ENCODE results near the gene CCDC126. TPM values are rescaled to one million over a fixed set of nuclear protein-coding genes. Genes with fewer than 3 reads are reported as not detected.

Gene CCDC126
- total and polyA plus RNA-seq, 9 donors = 4.8 to 11.3 (median 7.0) TPM

- Histone ChIP-seq H3K9me3 (replicated peaks; ENCODE audit: control insufficient read depth, low read depth, low read length) (peaks cover 22% of the 10 kb centered on the region), H3K4me1 (ENCODE audit: control insufficient read depth, insufficient read depth, low read length) (no peaks in the 10 kb centered on the region), H3K36me3 (ENCODE audit: control insufficient read depth, insufficient read depth, low read length) (no peaks in the 10 kb centered on the region), H3K27me3 (ENCODE audit: control insufficient read depth, insufficient read depth, low read length) (no peaks in the 10 kb centered on the region), H3K27ac (ENCODE audit: low read length) (no peak overlapping the region), H3K4me3 (ENCODE audit: low read length) (no peak overlapping the region)
- no CpG with 5 or more reads among the region's 4 CpGs for WGBS (ENCODE audit: insufficient coverage)
- no peak for DNase-seq
These were observed 22.0 kb downstream of the CCDC126 start for GRCh38 chr7:23619141-23619540.

- Histone ChIP-seq H3K4me3 (ENCODE audit: low read length) (no peak overlapping the region), H3K27ac (ENCODE audit: low read length) (no peak overlapping the region), H3K4me1 (ENCODE audit: control insufficient read depth, insufficient read depth, low read length) (no peaks in the 10 kb centered on the region), H3K27me3 (ENCODE audit: control insufficient read depth, insufficient read depth, low read length) (no peaks in the 10 kb centered on the region), H3K36me3 (ENCODE audit: control insufficient read depth, insufficient read depth, low read length) (no peaks in the 10 kb centered on the region), H3K9me3 (replicated peaks; ENCODE audit: control insufficient read depth, low read depth, low read length) (peaks cover 13% of the 10 kb centered on the region)
- no CpG with 5 or more reads among the region's 2 CpGs for WGBS (ENCODE audit: insufficient coverage)
- DNase-seq = no peak
These were observed 25.3 kb downstream of the CCDC126 start for GRCh38 chr7:23622506-23622925.

DNA sequence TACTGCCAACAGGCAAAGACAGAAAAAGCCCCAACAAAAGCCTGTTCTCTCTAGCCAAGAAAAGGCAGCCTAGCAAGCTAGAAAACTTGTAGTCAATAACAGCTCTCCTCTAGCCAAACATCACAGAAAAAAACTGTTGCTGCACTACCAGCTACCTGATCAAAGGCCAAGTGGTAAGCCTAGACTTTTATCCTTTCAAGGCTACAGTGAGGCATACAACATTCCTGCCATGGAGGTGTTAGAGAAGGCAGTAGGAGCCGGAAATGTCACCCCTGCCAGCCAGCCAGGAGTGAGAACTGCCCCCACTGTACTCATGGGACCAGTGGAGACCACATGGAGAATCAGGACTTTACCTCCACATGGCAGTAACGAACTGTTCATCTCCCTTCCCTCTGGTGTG is 31.2 kb downstream of the CCDC126 start:
- DNase-seq = no peak
- WGBS (ENCODE audit: insufficient coverage) = 83% methylated on average over 1 of the region's 2 CpGs
- Histone ChIP-seq H3K27ac (ENCODE audit: low read length) (no peak overlapping the region), H3K9me3 (replicated peaks; ENCODE audit: control insufficient read depth, low read depth, low read length) (no peaks in the 10 kb centered on the region), H3K4me1 (ENCODE audit: control insufficient read depth, insufficient read depth, low read length) (peaks cover 2% of the 10 kb centered on the region), H3K4me3 (ENCODE audit: low read length) (no peak overlapping the region), H3K36me3 (ENCODE audit: control insufficient read depth, insufficient read depth, low read length) (no peaks in the 10 kb centered on the region), H3K27me3 (ENCODE audit: control insufficient read depth, insufficient read depth, low read length) (no peaks in the 10 kb centered on the region)

GRCh38 chr7:23633417-23633816 is 36.2 kb downstream of the CCDC126 start:
- Histone ChIP-seq H3K36me3 (ENCODE audit: control insufficient read depth, insufficient read depth, low read length) (no peaks in the 10 kb centered on the region), H3K27ac (ENCODE audit: low read length) (no peak overlapping the region), H3K9me3 (replicated peaks; ENCODE audit: control insufficient read depth, low read depth, low read length) (no peaks in the 10 kb centered on the region), H3K27me3 (ENCODE audit: control insufficient read depth, insufficient read depth, low read length) (no peaks in the 10 kb centered on the region), H3K4me1 (ENCODE audit: control insufficient read depth, insufficient read depth, low read length) (peaks cover 2% of the 10 kb centered on the region), H3K4me3 (ENCODE audit: low read length) (no peak overlapping the region)
- WGBS (ENCODE audit: insufficient coverage) = 90% methylated on average over 4 of the region's 7 CpGs
- no peak for DNase-seq

GRCh38 chr7:23645822-23646221 is 48.6 kb downstream of the CCDC126 start:
- no peaks in the 10 kb centered on the region for H3K36me3 ChIP-seq (ENCODE audit: control insufficient read depth, insufficient read depth, low read length)
- H3K4me3 ChIP-seq (ENCODE audit: low read length) = no peak overlapping the region
- H3K27me3 ChIP-seq (ENCODE audit: control insufficient read depth, insufficient read depth, low read length) = no peaks in the 10 kb centered on the region
- no peak for DNase-seq
- no peak overlapping the region for H3K27ac ChIP-seq (ENCODE audit: low read length)
- H3K9me3 ChIP-seq (replicated peaks; ENCODE audit: control insufficient read depth, low read depth, low read length) = no peaks in the 10 kb centered on the region
- no CpG with 5 or more reads among the region's 1 CpG for WGBS (ENCODE audit: insufficient coverage)
- H3K4me1 ChIP-seq (ENCODE audit: control insufficient read depth, insufficient read depth, low read length) = no peaks in the 10 kb centered on the region

GRCh38 chr7:23653942-23654341 is 56.8 kb downstream of the CCDC126 start:
- no peak for DNase-seq
- no peak overlapping the region for H3K27ac ChIP-seq (ENCODE audit: low read length)
- peaks cover 29% of the 10 kb centered on the region for H3K9me3 ChIP-seq (replicated peaks; ENCODE audit: control insufficient read depth, low read depth, low read length)
- H3K4me3 ChIP-seq (ENCODE audit: low read length) = no peak overlapping the region
- H3K27me3 ChIP-seq (ENCODE audit: control insufficient read depth, insufficient read depth, low read length) = no peaks in the 10 kb centered on the region
- no peaks in the 10 kb centered on the region for H3K36me3 ChIP-seq (ENCODE audit: control insufficient read depth, insufficient read depth, low read length)
- 96% methylated on average over 4 of the region's 5 CpGs for WGBS (ENCODE audit: insufficient coverage)
- no peaks in the 10 kb centered on the region for H3K4me1 ChIP-seq (ENCODE audit: control insufficient read depth, insufficient read depth, low read length)

GRCh38 chr7:23654508-23654907 is 57.3 kb downstream of the CCDC126 start:
- no peak overlapping the region for H3K4me3 ChIP-seq (ENCODE audit: low read length)
- H3K36me3 ChIP-seq (ENCODE audit: control insufficient read depth, insufficient read depth, low read length) = no peaks in the 10 kb centered on the region
- no peaks in the 10 kb centered on the region for H3K27me3 ChIP-seq (ENCODE audit: control insufficient read depth, insufficient read depth, low read length)
- peaks cover 30% of the 10 kb centered on the region for H3K9me3 ChIP-seq (replicated peaks; ENCODE audit: control insufficient read depth, low read depth, low read length)
- H3K4me1 ChIP-seq (ENCODE audit: control insufficient read depth, insufficient read depth, low read length) = no peaks in the 10 kb centered on the region
- no CpG with 5 or more reads among the region's 1 CpG for WGBS (ENCODE audit: insufficient coverage)
- H3K27ac ChIP-seq (ENCODE audit: low read length) = no peak overlapping the region
- no peak for DNase-seq

DNA sequence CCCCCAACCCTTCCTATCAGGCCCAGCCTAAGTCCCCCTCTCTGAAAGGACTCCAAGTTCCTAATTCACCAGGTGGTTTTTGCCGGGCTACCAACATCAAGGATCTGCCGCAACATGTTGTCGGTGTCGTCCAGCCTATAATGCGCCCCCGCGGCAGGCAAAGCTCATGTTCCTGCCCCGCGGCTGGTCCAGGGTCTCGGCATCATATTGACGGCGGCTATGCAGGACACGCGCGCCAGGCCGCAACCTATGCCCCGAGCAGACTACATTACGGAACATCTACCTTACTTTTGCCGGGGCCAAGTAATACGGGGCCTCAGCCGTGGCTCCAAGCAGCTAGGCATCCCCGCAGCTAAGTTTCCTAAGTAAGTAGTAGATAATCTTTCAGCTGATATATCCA is 58.3 kb downstream of the CCDC126 start:
- H3K27me3 ChIP-seq (ENCODE audit: control insufficient read depth, insufficient read depth, low read length) = no peaks in the 10 kb centered on the region
- WGBS (ENCODE audit: insufficient coverage) = 97% methylated on average over 17 of the region's 22 CpGs
- DNase-seq = no peak
- H3K4me3 ChIP-seq (ENCODE audit: low read length) = no peak overlapping the region
- peaks cover 30% of the 10 kb centered on the region for H3K9me3 ChIP-seq (replicated peaks; ENCODE audit: control insufficient read depth, low read depth, low read length)
- H3K36me3 ChIP-seq (ENCODE audit: control insufficient read depth, insufficient read depth, low read length) = no peaks in the 10 kb centered on the region
- no peaks in the 10 kb centered on the region for H3K4me1 ChIP-seq (ENCODE audit: control insufficient read depth, insufficient read depth, low read length)
- H3K27ac ChIP-seq (ENCODE audit: low read length) = no peak overlapping the region

- Histone ChIP-seq H3K27ac (ENCODE audit: low read length) (no peak overlapping the region), H3K36me3 (ENCODE audit: control insufficient read depth, insufficient read depth, low read length) (no peaks in the 10 kb centered on the region), H3K27me3 (ENCODE audit: control insufficient read depth, insufficient read depth, low read length) (no peaks in the 10 kb centered on the region), H3K4me1 (ENCODE audit: control insufficient read depth, insufficient read depth, low read length) (no peaks in the 10 kb centered on the region), H3K9me3 (replicated peaks; ENCODE audit: control insufficient read depth, low read depth, low read length) (peaks cover 20% of the 10 kb centered on the region), H3K4me3 (ENCODE audit: low read length) (no peak overlapping the region)
- DNase-seq = no peak
- WGBS (ENCODE audit: insufficient coverage) = 92% methylated on average over 6 of the region's 7 CpGs
These were observed 61.7 kb downstream of the CCDC126 start for GRCh38 chr7:23658831-23659427.

- peaks cover 4% of the 10 kb centered on the region for H3K9me3 ChIP-seq (replicated peaks; ENCODE audit: control insufficient read depth, low read depth, low read length)
- H3K27ac ChIP-seq (ENCODE audit: low read length) = no peak overlapping the region
- no peak overlapping the region for H3K4me3 ChIP-seq (ENCODE audit: low read length)
- no peaks in the 10 kb centered on the region for H3K4me1 ChIP-seq (ENCODE audit: control insufficient read depth, insufficient read depth, low read length)
- no peaks in the 10 kb centered on the region for H3K27me3 ChIP-seq (ENCODE audit: control insufficient read depth, insufficient read depth, low read length)
- DNase-seq = no peak
- H3K36me3 ChIP-seq (ENCODE audit: control insufficient read depth, insufficient read depth, low read length) = no peaks in the 10 kb centered on the region
- no CpG with 5 or more reads among the region's 3 CpGs for WGBS (ENCODE audit: insufficient coverage)
These were observed 64.2 kb downstream of the CCDC126 start for GRCh38 chr7:23661385-23661784.
